Esophagus squamous epithelium (tissue), 5 donors: Measurements from ENCODE around the gene OR51G2. TPM values are rescaled to one million over a fixed set of nuclear protein-coding genes. Genes with fewer than 3 reads are reported as not detected.

Experiments used
- DNase-seq: peaks from one replicate; lab custom pipeline; 2025; lab: John Stamatoyannopoulos, UW
- H3K27ac ChIP-seq, 4 donors: fragments of 200-600 bp; sonication (generic); one replicate each; pipeline ENCODE4 v1.5.1; 2016 to 2019; ENCODE audit warnings: mild to moderate bottlenecking in 1 of 4
- H3K27me3 ChIP-seq, 4 donors: fragments of 200-600 bp; sonication (generic); 1 replicate in 3 of 4; 2 replicates in 1 of 4; pipeline versions ENCODE4 v1.5.1 to v1.6.0; 2017 to 2021; ENCODE audit warnings: antibody characterized with exemption in 1 of 4
- H3K36me3 ChIP-seq, 3 donors: fragments of 200-600 bp; sonication (generic); one replicate each; pipeline ENCODE4 v1.5.1; 2016 to 2019
- H3K4me1 ChIP-seq, 3 donors: fragments of 200-600 bp; sonication (generic); one replicate each; pipeline ENCODE4 v1.5.1; 2017 to 2019
- H3K4me3 ChIP-seq, 4 donors: fragments of 200-600 bp; sonication (generic); 1 replicate in 3 of 4; 2 replicates in 1 of 4; pipeline ENCODE4 v1.5.1; 2016 to 2019; ENCODE audit warnings: mild to moderate bottlenecking in 2 of 4, moderate library complexity in 1 of 4
- H3K9me3 ChIP-seq, 3 donors: fragments of 200-600 bp; sonication (generic); one replicate each; pipeline ENCODE4 v1.5.1; 2016 to 2019
- POLR2A ChIP-seq, 4 donors: fragments of 450-650 bp; IDR thresholded peaks; one replicate each; pipeline ENCODE4 v1.6.1; 2017; ENCODE audit warnings: antibody characterized with exemption in 4 of 4, mild to moderate bottlenecking in 4 of 4, moderate library complexity in 3 of 4
- WGBS, 2 donors: methylation state at CpG; one replicate each; pipeline ENCODE4 v1.1.5; 2018; 5-methylcytosine and 5-hydroxymethylcytosine counted together
- intact Hi-C: fragments of 100-400 bp; cut with DNase I; formaldehyde crosslinking; loops from one replicate; pipeline ENCODE4 v1.15.0; 2022
- total RNA-seq, 4 donors: library from RNA; depleted of rRNA; stranded (reverse); fragments of >200 nt; gene quantifications; one replicate each; pipeline ENCODE4 v1.1.0, GENCODE V29; 2016
- TF ChIP-seq, protein P1 (sequence below), 6 experiments: fragments of 450-650 bp in 4 of 6; fragments of 200-600 bp in 2 of 6; sonication (generic) in 2 of 6; IDR thresholded peaks; one replicate each; pipeline ENCODE4 v1.5.1; 2016 to 2019; ENCODE audit warnings: antibody characterized with exemption in 6 of 6, mild to moderate bottlenecking in 4 of 6, moderate library complexity in 4 of 6
- donor health status: DM: yes; HTN: yes; CAD: no.

Gene OR51G2
- total RNA-seq, 4 donors from 2014 or later, result not detected

DNA sequence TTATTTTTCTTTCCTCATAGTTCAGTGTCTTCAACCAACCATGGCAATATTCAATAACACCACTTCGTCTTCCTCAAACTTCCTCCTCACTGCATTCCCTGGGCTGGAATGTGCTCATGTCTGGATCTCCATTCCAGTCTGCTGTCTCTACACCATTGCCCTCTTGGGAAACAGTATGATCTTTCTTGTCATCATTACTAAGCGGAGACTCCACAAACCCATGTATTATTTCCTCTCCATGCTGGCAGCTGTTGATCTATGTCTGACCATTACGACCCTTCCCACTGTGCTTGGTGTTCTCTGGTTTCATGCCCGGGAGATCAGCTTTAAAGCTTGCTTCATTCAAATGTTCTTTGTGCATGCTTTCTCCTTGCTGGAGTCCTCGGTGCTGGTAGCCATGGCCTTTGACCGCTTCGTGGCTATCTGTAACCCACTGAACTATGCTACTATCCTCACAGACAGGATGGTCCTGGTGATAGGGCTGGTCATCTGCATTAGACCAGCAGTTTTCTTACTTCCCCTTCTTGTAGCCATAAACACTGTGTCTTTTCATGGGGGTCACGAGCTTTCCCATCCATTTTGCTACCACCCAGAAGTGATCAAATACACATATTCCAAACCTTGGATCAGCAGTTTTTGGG, 37.2 kb downstream of the OR51G2 start, which contains the start of gene OR51T1:
Gene OR51T1 (plus strand): TSS at position 41 of the 641 bp plus-strand sequence. CDS start 0 bp downstream, at position 41.
- no peaks in the 10 kb centered on the region for H3K27me3 ChIP-seq
- no peak within 1 kb of the TSS for H3K4me3 ChIP-seq
- no peaks in the 10 kb centered on the region for H3K36me3 ChIP-seq
- no peaks in the 10 kb centered on the region for H3K9me3 ChIP-seq
- H3K27ac ChIP-seq, result no peak within 1 kb of the TSS
- intact Hi-C loops, result no loop called here
- WGBS, 2 donors, result 65 to 67% methylated on average over 8 of the region's 8 CpGs
- no peaks in the 10 kb centered on the region for H3K4me1 ChIP-seq
- TF ChIP-seq, protein P1, sequence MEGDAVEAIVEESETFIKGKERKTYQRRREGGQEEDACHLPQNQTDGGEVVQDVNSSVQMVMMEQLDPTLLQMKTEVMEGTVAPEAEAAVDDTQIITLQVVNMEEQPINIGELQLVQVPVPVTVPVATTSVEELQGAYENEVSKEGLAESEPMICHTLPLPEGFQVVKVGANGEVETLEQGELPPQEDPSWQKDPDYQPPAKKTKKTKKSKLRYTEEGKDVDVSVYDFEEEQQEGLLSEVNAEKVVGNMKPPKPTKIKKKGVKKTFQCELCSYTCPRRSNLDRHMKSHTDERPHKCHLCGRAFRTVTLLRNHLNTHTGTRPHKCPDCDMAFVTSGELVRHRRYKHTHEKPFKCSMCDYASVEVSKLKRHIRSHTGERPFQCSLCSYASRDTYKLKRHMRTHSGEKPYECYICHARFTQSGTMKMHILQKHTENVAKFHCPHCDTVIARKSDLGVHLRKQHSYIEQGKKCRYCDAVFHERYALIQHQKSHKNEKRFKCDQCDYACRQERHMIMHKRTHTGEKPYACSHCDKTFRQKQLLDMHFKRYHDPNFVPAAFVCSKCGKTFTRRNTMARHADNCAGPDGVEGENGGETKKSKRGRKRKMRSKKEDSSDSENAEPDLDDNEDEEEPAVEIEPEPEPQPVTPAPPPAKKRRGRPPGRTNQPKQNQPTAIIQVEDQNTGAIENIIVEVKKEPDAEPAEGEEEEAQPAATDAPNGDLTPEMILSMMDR (IDR thresholded peaks at IDR 0.05), result no peak
- TF ChIP-seq POLR2A (IDR thresholded peaks at IDR 0.05), result no peak
- DNase-seq, result no peak

DNA sequence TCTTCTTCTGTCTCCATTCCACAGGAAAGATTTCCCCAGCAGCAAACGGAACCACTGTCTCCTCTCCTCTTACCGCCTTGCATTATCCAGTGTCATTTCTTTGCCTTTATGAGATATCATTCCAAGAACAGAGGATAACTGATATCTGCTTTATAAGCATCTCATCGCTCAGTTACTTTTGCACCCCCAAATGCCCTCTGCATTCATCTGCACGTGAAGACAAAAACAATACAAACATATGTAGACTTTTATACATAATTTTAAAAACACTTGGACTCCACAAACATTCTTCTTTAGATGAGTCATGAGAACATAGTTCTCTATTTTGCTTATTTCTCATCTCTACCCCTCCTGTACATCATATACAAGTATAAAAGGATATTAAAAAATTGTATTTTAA, 38.0 kb downstream of the OR51G2 start:
- no peaks in the 10 kb centered on the region for H3K4me1 ChIP-seq
- no peak overlapping the region for H3K27ac ChIP-seq
- no peak overlapping the region for H3K4me3 ChIP-seq
- intact Hi-C loops, result no loop called here
- no peaks in the 10 kb centered on the region for H3K9me3 ChIP-seq
- WGBS, 2 donors, result 72 to 77% methylated on average over 4 of the region's 4 CpGs
- DNase-seq, result no peak
- no peak for TF ChIP-seq POLR2A (IDR thresholded peaks at IDR 0.05)
- TF ChIP-seq, protein P1 (IDR thresholded peaks at IDR 0.05), result no peak
- no peaks in the 10 kb centered on the region for H3K27me3 ChIP-seq
- H3K36me3 ChIP-seq, result no peaks in the 10 kb centered on the region

DNA sequence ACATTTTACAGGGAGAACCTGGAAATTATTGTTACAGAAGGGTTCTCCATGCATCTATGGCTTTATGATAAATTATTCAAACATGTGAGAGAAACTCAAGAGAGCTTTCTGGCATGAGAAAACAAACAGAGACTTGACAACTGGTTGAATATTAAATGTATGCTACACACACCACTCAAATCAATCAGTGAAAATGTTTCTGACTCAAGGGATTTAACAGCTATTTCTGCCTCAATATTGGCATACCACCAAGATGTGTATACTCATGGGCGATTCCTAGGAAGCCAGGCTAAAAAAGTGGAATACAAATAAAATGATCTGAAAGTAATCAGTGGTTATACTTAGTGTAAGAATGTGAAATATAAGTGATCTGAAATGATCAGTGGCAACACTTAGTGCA, 53.3 kb downstream of the OR51G2 start:
- H3K4me3 ChIP-seq, result no peak overlapping the region
- H3K36me3 ChIP-seq, result no peaks in the 10 kb centered on the region
- 16 to 19% methylated on average over 1 of the region's 1 CpG for WGBS, 2 donors
- no peaks in the 10 kb centered on the region for H3K4me1 ChIP-seq
- TF ChIP-seq, protein P1 (IDR thresholded peaks at IDR 0.05), result no peak
- TF ChIP-seq POLR2A (IDR thresholded peaks at IDR 0.05), result no peak
- no peak for DNase-seq
- H3K27ac ChIP-seq, result no peak overlapping the region
- intact Hi-C loops, result no loop called here
- no peaks in the 10 kb centered on the region for H3K27me3 ChIP-seq
- no peaks in the 10 kb centered on the region for H3K9me3 ChIP-seq

DNA sequence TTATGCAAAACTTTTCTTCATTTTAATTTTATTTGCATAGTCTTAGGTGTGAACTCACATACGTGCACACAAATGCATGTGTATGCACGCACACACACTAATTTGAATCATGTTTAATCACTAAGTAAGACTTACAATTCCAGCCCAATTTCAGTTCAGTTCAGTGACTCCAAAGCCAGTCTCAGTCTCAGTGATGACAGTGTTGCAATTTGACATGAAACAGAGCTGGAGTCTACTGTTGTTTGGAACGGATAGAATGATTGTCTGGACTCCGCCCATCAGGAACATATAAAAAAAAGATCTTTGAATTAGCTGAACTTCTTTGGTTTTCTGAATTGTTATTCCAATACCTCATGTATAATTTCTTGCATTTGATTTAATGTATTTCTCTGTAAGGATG, 55.3 kb downstream of the OR51G2 start:
- intact Hi-C loops, result no loop called here

More for the DNA sequence above, 55.3 kb downstream of the OR51G2 start:
- no peak for DNase-seq
- no peak for TF ChIP-seq POLR2A (IDR thresholded peaks at IDR 0.05)
- TF ChIP-seq, protein P1 (IDR thresholded peaks at IDR 0.05), result no peak
- Histone ChIP-seq H3K9me3 (no peaks in the 10 kb centered on the region), H3K27me3 (no peaks in the 10 kb centered on the region), H3K4me3 (no peak overlapping the region), H3K4me1 (no peaks in the 10 kb centered on the region), H3K36me3 (no peaks in the 10 kb centered on the region), H3K27ac (no peak overlapping the region)
- 74 to 77% methylated on average over 4 of the region's 4 CpGs for WGBS, 2 donors

Other genes starting within 250 kb of the OR51G2 start
- under 1 TPM in 1 of 4 donors, not detected in 3; 0.21 TPM for gene OR51E2, start 221.5 kb downstream of the OR51G2 start, total RNA-seq
- not detected for gene MMP26, start 214.6 kb downstream of the OR51G2 start, total RNA-seq
- gene OR51F1, start 149.4 kb downstream of the OR51G2 start, total RNA-seq, result not detected
- gene OR52R1, start 115.0 kb downstream of the OR51G2 start, total RNA-seq, result not detected
- not detected for gene OR51F2, start 98.0 kb downstream of the OR51G2 start, total RNA-seq
- gene OR51S1, start 70.1 kb downstream of the OR51G2 start, total RNA-seq, result not detected
- gene OR51T1, start 37.5 kb downstream of the OR51G2 start, total RNA-seq, result not detected
- not detected for gene OR51A7, start 15.6 kb downstream of the OR51G2 start, total RNA-seq
- not detected for gene OR51G1, start 5.0 kb upstream of the OR51G2 start, total RNA-seq
- not detected for gene OR51A4, start 28.3 kb upstream of the OR51G2 start, total RNA-seq
- gene OR51A2, start 36.4 kb upstream of the OR51G2 start, total RNA-seq, result not detected
- not detected for gene OR51L1, start 75.5 kb upstream of the OR51G2 start, total RNA-seq
- not detected for gene OR52J3, start 127.2 kb upstream of the OR51G2 start, total RNA-seq
- gene OR52E2, start 140.3 kb upstream of the OR51G2 start, total RNA-seq, result not detected
- not detected for gene OR52E1, start 150.2 kb upstream of the OR51G2 start, total RNA-seq
- not detected for gene OR52A5, start 219.0 kb upstream of the OR51G2 start, total RNA-seq
- not detected for gene OR52A1, start 235.4 kb upstream of the OR51G2 start, total RNA-seq